Astrocyte of the cerebellum (primary cell): ENCODE data around the gene VMP1.
"Not testable (repeated sequence)": the region's sequence is repeated elsewhere in the genome, so short reads cannot be mapped to it uniquely, and the experiment has no call there.

Source experiments
- DNase-seq: peaks from one replicate; pipeline ENCODE4 v3.0.0-alpha.2; 2011; ENCODE audit warnings: low read depth
- H3K4me3 ChIP-seq: 2 replicates; pipeline ENCODE4 v1.5.1; 2011; ENCODE audit warnings: mild to moderate bottlenecking, low read depth, low read length, moderate library complexity
- CTCF ChIP-seq: IDR thresholded peaks from 2 replicates; pipeline ENCODE4 v1.5.1; 2012; ENCODE audit warnings: low read length, low read depth, moderate library complexity, mild to moderate bottlenecking; ENCODE audit errors: missing control alignments
- in situ Hi-C: cut with HindIII; loops from 2 replicates; pipeline ENCODE4 v1.10.0; 2017; ENCODE audit warnings: low sequenced_read_pairs

The VMP1 gene

GRCh38 chr17:59863616-59864015 lies 156.2 kb downstream of the VMP1 start:
- in situ Hi-C loops = no loop called here
- TF ChIP-seq CTCF = no peak
- DNase-seq = no peak

GRCh38 chr17:59869941-59870218 lies 162.4 kb downstream of the VMP1 start:
- DNase-seq = no peak
- no peak for TF ChIP-seq CTCF
- in situ Hi-C loops = no loop called here
- no peak overlapping the region for H3K4me3 ChIP-seq

More at GRCh38 chr17:59863616-59864015, 156.2 kb downstream of the VMP1 start:
- no peak overlapping the region for H3K4me3 ChIP-seq

GRCh38 chr17:59870482-59870881 lies 163.0 kb downstream of the VMP1 start:
- no peak for DNase-seq
- no peak overlapping the region for H3K4me3 ChIP-seq
- no peak for TF ChIP-seq CTCF
- in situ Hi-C loops = no loop called here

- no peak for DNase-seq
- in situ Hi-C loops = no loop called here
- H3K4me3 ChIP-seq = no peak overlapping the region
- TF ChIP-seq CTCF = no peak
Observed at GRCh38 chr17:59872351-59872750, 164.9 kb downstream of the VMP1 start.

- DNase-seq, in situ Hi-C loops, H3K4me3 ChIP-seq: not testable (repeated sequence)
Observed at GRCh38 chr17:59873414-59873813, 166.0 kb downstream of the VMP1 start.

GRCh38 chr17:59874376-59874775 lies 166.9 kb downstream of the VMP1 start:
- TF ChIP-seq CTCF = no peak
- in situ Hi-C loops = no loop called here
- H3K4me3 ChIP-seq = no peak overlapping the region
- no peak for DNase-seq

GRCh38 chr17:59876107-59876506 lies 168.7 kb downstream of the VMP1 start:
- no peak for DNase-seq
- in situ Hi-C loops = no loop called here
- no peak for TF ChIP-seq CTCF
- no peak overlapping the region for H3K4me3 ChIP-seq

GRCh38 chr17:59877965-59878364 lies 170.5 kb downstream of the VMP1 start:
- in situ Hi-C loops = no loop called here
- H3K4me3 ChIP-seq = no peak overlapping the region
- TF ChIP-seq CTCF = no peak
- no peak for DNase-seq
